ENCODE measurements around the gene PBLD.

DNA sequence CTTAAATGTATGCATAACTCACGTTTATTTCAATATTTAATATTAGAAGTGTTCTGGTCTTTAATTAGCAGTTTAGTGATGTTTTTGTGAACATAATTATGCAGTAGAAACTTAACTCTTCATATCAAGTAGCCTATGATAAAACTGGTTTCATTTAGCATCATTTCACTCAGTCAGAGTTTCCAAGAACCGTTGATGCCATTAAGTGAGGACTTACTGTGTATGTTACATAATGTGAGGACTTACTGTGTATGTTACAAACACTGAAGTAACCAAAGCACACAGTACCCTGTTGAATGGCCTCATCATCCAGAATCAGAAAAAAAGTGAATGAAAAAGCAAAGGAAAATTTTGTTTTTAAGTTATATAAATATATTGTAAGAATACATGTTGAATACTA, 32.9 kb upstream of the PBLD start:
- no peak for TF ChIP-seq POLR2A (IDR thresholded peaks at IDR 0.05)
- TF ChIP-seq, protein P1, sequence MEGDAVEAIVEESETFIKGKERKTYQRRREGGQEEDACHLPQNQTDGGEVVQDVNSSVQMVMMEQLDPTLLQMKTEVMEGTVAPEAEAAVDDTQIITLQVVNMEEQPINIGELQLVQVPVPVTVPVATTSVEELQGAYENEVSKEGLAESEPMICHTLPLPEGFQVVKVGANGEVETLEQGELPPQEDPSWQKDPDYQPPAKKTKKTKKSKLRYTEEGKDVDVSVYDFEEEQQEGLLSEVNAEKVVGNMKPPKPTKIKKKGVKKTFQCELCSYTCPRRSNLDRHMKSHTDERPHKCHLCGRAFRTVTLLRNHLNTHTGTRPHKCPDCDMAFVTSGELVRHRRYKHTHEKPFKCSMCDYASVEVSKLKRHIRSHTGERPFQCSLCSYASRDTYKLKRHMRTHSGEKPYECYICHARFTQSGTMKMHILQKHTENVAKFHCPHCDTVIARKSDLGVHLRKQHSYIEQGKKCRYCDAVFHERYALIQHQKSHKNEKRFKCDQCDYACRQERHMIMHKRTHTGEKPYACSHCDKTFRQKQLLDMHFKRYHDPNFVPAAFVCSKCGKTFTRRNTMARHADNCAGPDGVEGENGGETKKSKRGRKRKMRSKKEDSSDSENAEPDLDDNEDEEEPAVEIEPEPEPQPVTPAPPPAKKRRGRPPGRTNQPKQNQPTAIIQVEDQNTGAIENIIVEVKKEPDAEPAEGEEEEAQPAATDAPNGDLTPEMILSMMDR (IDR thresholded peaks at IDR 0.05), result no peak
